Endometrial microvascular endothelial cells (primary cell): ENCODE results near the gene NFASC. TPM values are rescaled to one million over a fixed set of nuclear protein-coding genes. Genes with fewer than 3 reads are reported as not detected.

ENCODE experiments used
- in situ Hi-C: cut with HindIII; loops from 2 replicates; pipeline ENCODE4 v1.10.0; 2017; ENCODE audit warnings: low sequenced_read_pairs, low pct_unique_long_range_greater_than_20kb; ENCODE audit errors: inconsistent ontology term
- total RNA-seq: library from RNA; depleted of rRNA; stranded (reverse); fragments of >200 nt; gene quantifications from one replicate; pipeline ENCODE4 v1.2.3, GENCODE V29; 2015; ENCODE audit errors: inconsistent ontology term

The NFASC gene
- total RNA-seq, 1 donor from 2014 or later = not detected

DNA sequence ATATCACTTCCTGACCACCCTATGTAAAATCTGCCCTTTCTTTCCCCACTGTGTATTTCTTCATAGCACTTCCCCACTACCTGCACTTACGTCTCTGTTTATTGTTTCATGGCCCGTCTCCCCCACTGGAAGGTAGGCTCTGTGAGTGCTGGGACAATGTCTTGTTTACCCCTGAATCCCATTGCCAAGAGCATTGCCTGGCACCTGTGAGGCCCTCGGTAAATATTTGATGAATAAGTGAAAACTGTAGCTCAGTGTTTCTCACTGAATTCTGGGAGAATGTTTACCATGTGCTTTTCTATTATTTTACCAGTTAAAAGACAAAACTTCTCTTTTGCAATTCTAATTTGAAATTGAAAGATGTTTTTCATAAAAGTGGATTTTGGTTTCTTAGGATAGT is 11.8 kb downstream of the NFASC start:
- in situ Hi-C loops = no loop called here

DNA sequence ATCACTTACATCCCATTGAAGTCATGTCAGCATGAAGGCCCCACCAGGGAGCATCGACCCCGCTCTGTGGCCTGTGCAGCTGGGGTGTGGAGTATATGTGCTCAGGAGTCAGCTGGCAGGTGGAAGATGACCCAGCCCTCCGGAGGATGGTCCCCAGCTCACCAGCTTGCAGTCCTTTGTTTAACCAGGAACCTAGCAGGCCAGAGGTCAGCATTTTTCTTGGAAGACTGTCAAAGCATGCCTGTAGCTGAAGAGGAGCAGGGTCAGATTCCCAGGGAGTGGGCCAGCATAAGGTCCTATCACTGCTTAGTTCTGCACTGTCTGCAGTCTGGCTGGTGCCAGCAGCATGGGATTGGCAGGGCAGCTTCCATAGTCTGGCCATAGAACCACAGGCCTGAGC is 12.7 kb downstream of the NFASC start:
- in situ Hi-C loops = no loop called here

DNA sequence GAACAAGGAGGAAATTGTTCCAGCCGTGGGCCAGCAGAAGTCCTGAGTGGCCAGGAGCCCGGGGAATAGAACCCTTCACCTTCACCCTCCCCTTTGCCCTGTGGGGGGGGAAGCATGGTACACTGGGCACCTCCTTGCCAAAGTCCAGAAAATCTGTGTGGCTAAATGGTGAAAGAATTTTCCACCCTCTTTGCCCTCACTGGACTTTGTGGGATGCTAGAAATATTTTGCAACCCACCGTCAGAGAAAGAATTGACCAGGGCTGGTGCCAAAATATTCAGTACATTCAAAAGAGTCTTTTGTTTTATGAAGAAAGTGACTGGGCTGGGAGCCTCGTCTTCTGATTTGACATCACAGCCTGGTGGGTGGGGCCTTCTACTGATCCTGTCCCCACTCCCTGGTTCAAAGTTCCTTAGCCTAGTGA is 14.6 kb downstream of the NFASC start:
- in situ Hi-C loops = no loop called here

DNA sequence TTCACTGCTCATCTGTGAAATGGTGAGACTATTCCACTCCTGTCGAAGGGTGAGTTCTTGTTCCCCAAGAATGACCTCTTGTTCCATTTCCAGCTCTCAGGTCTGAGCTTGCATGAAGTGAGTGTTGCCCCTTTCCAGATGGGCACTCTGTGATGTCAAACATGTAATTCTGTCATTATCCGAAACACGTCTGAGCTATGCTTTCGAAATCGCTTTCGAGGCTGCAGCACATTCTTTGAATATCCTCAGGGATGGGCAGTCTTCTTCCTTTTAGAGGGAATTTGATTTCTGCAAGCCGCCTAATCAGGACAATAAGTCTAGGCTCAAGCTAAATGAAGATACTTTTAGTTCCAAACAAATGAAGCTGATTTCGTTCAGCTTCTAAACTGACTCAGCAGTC is 15.1 kb downstream of the NFASC start:
- in situ Hi-C loops = no loop called here

DNA sequence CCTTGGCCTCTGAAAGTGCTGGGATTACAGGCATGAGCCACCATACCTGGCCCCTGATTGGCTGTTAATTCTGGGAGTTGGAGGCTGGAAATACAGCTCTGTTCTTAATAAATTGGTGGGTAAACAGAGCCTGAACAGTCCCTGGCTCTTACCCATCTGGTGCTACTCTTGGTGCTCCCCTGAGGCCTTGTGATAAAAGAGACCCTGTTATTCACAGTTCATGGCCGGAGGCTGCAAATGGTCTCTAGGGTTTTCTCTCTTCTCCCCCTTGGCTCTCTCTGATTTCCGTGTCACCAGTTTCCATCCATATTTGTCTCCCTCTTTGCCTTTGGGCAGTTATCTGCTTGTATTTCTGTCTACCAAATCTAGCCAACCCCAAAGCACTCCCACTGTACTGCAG is 17.2 kb downstream of the NFASC start:
- in situ Hi-C loops = no loop called here

DNA sequence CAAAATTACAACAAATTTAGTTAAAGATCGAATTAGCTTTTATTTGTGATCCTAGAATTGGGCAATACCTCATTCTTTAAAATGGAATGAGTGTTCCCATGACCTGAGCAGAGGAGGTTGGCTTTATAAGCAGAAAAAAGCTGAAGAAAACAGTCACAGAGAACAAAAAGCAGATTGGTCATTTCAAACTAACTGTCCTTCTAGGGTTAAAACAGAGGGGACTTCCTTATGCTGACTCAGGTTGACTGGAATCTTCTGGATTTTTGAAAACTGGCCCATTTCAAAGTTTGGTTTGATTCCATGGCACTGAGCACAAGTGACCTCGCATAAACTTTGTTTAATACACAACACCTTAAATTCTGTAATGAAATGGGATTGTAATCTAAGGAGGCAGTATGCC is 17.6 kb downstream of the NFASC start:
- in situ Hi-C loops = no loop called here

DNA sequence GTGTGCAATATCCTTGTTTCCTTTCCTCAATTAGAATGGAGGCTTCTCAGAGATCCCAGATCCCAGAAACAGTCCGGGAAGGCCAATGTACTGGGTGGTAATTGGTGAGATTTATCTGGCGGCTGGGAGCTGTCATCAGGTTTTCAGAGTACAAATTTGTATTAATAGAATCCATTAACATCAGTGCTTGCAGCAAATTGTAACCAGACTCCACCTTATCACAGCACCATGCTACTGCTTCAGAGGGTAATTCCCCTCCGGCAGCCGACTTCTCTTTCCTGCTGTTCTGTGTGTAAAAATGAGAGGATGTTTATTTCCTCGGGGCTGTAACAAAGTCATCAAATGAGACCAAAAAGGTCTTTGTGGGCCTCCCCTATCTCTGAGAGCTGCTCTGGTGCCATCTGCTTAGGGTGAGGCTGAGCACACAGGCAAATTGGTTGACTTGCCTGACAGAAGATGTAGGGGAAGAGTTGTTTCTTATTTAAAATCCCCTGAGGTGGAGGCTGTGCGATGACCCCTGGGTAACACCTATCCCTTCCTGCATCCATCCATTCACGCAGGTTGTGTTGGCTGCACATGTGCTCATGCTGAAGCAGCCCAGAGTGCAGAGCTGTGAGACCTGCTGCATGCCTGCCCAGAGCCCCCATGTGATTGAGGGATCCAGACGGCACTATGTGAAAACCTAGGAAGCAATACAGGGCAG is 19.2 kb downstream of the NFASC start:
- in situ Hi-C loops = no loop called here

DNA sequence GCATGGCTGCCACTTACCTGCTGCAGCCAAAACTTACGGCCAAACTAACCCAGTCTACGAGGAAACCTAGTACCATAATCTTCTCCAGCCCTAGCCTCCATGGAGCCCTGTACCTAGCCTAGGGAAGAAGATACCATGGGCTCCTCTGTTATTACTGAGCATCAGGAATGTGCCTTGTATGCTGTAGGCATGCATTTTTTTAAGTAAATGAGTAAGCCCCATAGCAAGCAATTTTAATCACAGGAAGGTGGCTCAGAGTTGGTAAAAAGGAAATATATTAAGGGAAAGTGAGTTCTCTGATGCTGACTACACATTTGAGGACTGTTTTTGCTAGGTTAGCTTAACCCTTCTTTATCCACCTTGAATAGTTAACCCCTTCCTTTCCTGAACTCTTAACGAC is 21.2 kb downstream of the NFASC start:
- in situ Hi-C loops = no loop called here

DNA sequence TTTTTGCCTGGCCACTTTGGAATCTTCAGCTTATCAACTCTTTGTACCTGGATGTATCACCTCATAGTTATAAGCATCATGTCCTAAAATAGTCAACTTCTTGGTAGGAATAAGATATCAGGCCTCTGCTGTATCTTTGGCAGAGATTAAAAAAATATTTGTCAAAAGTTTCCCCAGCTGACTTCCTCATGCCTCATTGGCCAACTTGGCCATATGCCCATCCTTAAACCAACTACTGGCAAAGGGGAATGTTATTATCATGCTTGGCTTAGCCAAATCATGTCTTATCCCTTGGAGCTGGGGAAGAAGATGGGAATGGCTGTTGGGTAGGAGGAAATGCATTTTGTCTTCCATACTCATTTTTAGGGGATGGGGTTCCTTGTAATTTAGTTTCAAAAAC is 23.4 kb downstream of the NFASC start:
- in situ Hi-C loops = no loop called here

DNA sequence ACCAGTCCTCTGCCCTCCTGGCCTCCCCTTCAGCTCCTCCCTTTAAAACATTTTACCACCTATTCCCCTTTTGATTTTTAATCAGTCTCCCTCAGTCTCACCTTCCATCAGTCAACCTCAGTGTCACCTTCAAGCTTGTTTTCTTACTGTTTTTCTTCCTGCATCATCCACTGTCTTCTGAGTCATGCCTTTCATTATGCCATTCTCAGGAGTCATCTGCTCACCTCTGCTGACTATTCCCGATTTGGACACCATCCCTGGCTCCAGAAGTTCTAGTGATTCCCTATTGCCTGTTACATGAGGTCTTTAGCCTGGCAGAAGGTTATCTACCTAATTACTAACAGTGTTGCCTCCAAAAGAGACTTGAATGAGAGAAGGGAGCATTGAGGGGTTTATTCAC is 23.9 kb downstream of the NFASC start:
- in situ Hi-C loops = no loop called here

DNA sequence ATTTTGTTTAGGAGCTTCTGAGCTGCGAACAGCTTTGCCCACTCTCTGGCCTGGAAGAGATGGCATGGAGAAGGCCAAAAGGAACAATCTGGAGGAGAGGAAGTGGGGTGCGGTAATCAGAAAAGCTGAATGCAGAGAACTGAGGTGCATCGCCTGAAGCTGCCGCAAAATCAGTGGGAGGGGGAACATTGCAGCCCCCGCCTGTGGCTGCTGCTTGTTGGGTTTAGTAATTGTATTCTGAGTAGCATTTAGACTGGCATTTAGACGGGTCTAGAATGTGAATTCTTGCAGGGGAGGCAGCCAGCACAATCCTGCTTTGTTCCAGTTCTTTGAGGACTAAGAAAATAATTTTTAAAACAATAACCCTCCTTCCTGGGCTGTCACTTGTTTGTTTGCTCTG is 25.4 kb downstream of the NFASC start:
- in situ Hi-C loops = no loop called here

DNA sequence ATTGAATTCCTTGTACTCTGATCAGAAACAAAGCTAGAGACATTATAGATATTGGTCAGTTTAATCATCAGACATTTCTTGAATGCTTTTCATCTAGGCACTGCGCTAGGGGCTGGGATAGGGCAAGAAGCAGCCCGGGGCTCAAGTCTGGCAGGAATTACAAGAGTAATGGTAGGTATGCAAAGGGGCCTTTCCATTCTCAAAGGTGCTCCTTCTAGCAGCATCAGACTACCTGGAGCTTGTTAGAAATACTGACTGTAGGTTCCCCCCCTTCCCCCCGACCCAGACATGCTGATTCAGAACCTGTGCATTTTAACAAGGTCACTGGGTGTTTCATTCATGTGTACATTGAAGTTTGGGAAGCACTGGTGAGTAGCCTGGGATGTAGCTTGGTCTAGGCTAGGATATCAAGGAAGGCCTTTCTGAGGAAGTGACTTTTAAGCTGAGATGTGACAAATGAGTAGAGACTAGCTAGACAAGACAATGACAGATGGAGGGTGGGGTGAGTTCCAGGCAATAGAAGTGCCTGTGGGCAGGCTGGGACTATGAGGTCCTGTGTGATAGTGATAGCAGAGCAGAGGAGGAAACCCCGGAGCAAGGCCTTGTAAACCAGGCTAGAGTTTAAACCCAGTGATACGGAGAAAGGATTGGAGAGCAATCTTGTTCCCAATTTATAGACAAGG is 26.3 kb downstream of the NFASC start:
- in situ Hi-C loops = no loop called here

DNA sequence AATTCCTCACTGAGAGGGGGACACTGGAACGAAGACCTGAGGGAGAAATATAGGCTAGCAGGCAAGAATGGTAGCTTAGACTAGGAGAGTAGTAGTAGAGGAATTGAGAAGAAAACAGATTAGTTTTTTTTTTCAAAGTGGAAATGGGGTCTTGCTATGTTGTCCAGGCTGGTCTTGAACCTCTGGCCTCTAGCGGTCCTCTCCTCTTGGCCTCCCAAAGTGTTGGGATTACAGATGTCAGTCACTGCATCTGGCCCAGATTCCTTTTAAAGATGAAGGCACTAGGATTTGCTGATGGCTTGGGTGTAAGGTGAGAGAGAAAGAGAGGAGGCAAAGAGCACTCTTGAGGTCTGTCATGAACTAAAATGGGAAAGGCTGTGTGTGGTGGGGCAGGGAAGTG is 30.1 kb downstream of the NFASC start:
- in situ Hi-C loops = no loop called here

DNA sequence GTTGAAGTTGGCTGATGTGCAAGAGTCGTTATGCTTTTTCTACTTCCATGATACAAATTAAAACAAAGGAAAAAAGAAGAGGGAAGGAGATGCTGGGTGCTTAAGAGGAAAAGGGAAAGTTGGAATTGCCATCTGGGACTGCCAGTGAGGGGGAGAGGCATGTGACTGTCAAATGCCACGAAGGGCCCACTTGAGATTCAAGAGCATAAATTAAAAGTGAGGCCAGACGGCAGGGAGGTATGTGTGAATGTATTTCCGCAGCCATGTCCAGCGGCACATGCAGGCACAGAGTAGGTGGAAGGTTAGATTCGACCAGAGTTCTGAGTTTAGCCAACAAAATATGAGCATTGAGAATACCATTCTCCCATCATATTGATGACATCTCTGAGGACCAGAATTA is 32.0 kb downstream of the NFASC start:
- in situ Hi-C loops = no loop called here

DNA sequence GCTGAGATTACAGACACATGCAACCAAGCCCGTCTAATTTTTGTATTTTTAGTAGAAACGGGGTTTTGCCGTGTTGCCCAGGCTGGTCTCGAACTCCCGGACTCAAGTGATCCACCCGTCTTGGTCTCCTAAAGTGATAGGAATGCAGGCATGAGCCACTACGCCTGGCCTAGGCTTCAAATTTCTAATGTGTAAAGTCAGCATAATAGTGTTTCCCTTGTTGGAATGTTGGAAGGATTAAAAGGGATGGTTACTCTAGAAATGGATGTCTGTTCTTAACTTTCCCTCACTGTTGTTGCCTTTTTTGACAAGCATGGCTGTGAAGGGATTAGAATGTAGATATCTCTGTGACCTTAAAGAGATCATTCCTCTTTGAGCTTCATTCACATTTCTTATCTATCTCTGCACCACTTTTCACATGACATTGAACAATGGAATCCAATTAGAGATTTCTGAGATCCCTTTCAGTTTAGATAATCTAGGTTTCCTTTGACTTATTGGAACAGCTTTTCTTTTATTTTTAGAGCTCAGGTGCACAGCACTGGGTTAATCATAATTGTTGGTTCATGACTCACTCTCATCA is 33.7 kb downstream of the NFASC start:
- in situ Hi-C loops = no loop called here

DNA sequence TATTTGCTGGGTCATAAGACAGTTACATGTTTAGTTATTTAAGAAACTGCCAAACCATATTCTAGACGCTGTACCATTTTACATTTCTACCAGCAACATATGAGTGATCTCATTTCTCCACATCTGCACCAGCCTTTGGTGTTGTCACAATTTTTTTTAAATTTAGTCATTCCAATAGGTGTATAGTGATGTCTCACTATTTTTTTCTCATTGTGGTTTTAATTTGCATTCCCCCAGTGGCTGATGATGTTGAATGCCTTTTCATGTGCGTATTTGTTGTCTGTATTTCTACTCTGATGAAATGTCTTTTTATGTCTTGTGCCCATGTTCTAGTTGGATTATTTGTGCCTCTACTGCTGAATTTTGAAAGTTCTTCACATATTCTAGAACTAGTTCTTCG is 38.4 kb downstream of the NFASC start:
- in situ Hi-C loops = no loop called here

DNA sequence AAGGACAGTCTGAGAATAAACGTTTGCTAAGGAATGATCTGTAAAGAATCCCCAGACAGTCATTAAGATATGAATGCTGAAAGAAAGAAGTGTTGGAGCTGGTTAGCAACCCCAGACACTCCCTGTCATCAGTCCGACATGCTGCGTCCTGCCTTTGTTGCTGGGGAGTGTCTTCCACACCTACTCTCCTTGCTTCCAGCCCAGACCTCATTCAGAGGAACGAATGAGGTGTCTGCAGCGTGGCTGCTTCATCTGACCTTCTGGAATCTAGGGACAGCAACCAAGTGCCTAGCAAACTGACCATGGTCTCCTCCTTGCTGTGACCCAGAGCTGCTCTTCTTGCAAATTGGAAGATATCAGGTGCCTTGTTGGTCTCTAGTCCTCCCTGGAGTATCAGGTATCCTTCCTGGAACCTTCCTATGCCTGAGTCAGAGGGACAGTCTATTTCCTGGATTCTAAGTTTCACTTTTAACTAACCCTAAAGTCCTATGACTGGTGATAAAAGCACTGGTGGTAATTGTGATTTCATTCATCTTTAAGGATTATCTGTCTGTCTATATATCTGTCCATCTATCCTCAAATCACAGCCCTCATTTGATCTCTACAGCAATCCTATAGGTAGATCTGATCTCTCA is 45.3 kb downstream of the NFASC start:
- in situ Hi-C loops = no loop called here

DNA sequence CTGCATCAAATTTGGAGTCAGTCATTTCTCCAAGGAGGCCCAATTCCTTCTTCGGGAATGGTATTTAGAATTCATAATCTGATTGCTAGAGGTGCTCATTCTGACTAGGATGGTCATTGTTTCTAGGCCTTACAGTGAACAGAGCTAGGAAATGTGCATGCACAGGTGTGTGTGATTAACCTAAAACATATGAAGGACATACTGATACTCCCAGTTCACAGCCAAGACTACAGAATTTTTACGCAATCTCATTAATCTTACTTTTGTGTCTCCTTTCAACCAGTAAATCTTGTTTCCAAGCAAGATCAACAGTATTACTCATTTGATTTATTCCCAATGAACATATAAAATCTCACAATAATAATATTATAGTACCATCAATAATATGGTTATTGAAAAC is 47.1 kb downstream of the NFASC start:
- in situ Hi-C loops = no loop called here

DNA sequence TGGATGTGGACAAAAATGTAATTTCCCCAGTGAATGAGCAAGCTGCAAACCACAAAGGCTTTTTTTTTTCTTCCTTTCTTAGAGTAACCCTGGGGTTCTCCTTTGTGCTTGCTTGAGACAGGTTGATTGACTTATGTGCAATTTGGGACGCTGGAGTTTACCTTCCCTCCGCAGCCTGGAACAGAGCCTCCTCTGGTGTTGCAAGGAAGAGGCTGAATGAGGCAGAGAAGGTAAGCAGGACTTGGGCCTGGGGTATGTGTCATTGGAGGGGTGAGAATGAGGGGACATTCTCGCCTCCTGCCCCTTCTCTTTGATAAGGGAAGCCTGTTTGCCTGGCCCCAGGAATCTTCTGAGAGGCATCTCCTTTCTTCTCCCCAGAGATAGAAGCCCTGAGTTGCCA is 49.8 kb downstream of the NFASC start:
- in situ Hi-C loops = no loop called here

DNA sequence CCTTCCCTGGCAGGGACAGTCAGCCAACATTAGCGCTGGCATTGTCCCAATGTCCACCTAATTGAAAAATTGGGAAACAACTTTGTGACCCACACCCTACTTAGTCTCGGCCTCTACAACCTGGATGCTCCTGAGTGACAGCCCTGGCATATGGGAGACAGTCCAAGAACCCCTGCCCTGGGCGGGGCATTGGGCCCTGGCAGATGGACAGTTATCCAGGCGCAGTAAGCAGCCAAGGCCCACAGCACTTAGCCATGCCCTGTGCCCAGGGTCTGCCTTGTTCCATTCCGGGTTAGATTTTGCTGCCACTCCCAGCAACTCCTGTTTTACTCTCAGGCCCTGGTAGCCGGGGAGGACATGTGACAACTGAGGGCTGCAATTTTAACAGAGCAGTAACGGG is 50.3 kb downstream of the NFASC start:
- in situ Hi-C loops = no loop called here
